NCI-H226 (cell line): ENCODE data around the gene PIK3CA.
"Not testable (repeated sequence)": the region's sequence is repeated elsewhere in the genome, so short reads cannot be mapped to it uniquely, and the experiment has no call there.

ENCODE experiments used
- DNase-seq: peaks from one replicate; pipeline ENCODE4 v3.0.0-alpha.2; 2015

The PIK3CA gene

GRCh38 chr3:179215550-179215949 lies 67.4 kb downstream of the PIK3CA start:
- DNase-seq = not testable (repeated sequence)

DNA sequence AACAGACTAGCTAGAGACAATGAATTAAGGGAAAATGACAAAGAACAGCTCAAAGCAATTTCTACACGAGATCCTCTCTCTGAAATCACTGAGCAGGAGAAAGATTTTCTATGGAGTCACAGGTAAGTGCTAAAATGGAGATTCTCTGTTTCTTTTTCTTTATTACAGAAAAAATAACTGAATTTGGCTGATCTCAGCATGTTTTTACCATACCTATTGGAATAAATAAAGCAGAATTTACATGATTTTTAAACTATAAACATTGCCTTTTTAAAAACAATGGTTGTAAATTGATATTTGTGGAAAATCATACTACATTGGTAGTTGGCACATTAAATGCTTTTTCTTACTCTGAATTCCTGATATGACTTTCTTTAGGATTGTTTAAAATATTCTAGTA lies 70.1 kb downstream of the PIK3CA start:
- DNase-seq = not testable (repeated sequence)

DNA sequence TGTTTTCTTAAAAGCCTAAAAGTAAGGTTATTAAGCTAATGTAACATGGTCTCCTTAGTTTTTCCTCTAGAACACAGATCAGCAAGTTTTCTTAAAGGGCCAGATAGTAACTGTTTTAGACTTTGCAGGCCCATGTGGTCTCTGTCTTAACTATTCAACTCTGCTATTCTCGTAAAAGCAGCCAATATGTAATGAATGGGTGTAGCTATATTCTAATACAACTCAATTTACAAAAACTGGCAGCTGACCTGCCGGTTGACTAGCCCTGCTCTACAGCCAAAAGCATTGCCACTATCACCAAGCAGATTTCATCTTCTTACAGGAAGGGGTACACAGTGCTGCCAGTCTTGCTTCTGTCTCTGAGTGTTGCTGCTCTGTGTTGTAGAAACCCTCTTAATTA lies 75.4 kb downstream of the PIK3CA start:
- no peak for DNase-seq

- no peak for DNase-seq
Measured at GRCh38 chr3:179224584-179224983, 76.4 kb downstream of the PIK3CA start.

- DNase-seq = no peak
Measured at GRCh38 chr3:179227349-179227748, 79.2 kb downstream of the PIK3CA start.

DNA sequence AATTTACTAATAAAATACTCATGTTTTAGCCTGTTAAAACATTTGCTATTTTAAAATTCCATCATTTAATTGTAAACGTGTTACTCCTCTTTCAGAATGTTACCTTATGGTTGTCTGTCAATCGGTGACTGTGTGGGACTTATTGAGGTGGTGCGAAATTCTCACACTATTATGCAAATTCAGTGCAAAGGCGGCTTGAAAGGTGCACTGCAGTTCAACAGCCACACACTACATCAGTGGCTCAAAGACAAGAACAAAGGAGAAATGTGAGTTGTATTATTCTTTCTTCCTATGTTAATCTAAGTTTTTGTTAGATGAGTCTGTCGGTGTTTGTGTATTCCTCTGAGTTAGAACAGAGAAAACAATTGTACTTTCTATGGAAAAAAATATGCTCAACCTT lies 81.0 kb downstream of the PIK3CA start:
- no peak for DNase-seq

DNA sequence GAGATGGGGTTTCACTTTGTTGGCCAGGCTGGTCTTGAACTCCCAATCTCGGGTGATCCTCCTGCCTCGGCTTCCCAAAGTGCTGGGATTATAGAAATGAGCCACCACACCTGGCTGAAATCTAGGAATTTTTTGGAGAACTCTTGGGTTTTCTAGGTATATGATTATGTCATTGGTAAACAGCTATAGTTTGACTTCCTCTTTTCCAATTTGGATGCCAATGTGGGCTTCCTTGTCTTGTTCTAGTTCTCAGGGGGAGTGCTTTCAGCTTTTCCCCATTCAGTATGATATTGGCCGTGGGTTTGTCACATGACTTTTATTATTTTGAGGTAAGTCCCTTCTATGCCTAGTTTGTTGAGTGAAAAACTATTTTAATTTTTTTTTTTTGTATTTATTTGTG lies 84.9 kb downstream of the PIK3CA start:
- no peak for DNase-seq

GRCh38 chr3:179234199-179234598 lies 86.0 kb downstream of the PIK3CA start:
- DNase-seq = no peak

DNA sequence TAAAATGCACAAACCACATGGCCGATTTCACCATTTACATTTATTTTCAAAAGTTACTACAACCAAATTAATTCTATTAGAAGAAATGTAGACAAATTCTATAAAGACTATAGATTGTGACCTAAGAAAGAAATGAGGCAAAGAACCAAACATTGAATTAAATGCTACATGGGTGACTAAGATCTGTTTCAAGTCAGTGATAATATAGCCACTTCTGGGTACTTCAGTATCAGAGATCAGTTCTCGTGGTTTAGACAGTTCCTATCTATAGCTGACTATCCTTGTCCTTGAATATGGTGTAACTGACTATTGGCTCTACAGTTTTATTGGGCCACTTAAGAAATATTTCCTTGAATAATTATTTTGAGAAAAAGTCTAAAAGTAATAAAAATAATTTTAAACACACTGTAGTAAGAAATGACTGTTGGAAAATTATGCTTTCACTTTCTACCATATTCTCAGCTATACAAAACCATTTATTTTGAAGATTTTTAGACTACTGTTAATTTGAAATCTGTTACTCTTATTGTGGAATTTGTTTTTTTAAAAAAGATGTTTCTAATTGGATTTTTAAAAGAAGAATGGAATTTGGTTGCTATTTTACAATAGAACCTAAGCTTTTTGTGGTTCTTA lies 88.6 kb downstream of the PIK3CA start:
- DNase-seq = no peak

DNA sequence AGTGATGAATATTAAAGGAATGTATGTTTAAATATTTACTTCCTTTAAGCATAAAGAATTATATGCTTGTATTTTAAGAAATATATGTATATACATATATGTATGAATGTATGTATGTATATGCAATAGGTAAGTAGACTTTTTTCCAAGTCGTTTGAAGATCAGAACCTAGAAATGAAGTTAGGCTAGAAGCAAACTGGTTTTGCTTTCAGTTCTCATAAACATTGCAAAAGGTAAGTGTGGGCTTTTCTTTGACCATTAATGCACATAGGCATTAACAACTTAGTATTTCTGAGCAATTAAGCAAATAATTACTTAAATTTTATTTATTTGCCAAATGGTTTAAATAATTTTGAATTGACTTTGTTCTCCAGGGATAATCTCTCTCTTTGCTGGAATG lies 92.1 kb downstream of the PIK3CA start:
- DNase-seq = not testable (repeated sequence)

GRCh38 chr3:179242859-179243258 lies 94.7 kb downstream of the PIK3CA start:
- not testable (repeated sequence) for DNase-seq

DNA sequence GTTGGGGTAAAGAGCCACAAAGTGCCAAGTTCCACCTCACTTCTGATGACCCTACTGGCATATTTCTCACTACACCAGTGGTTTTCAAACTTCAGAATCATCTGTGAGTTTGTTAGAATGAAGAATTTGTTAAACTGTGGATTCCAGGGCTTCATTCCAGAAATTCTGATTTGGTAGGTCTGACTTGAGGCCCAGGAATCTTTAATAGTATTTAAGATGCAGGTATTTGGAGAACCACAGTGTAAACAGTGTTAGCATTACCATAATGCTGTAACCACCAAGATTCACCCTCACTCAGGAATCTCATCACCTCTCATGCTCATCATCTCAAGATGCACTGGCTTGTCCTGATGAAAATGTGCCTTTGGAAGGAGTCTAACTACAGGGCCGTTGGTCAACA lies 96.7 kb downstream of the PIK3CA start:
- no peak for DNase-seq

DNA sequence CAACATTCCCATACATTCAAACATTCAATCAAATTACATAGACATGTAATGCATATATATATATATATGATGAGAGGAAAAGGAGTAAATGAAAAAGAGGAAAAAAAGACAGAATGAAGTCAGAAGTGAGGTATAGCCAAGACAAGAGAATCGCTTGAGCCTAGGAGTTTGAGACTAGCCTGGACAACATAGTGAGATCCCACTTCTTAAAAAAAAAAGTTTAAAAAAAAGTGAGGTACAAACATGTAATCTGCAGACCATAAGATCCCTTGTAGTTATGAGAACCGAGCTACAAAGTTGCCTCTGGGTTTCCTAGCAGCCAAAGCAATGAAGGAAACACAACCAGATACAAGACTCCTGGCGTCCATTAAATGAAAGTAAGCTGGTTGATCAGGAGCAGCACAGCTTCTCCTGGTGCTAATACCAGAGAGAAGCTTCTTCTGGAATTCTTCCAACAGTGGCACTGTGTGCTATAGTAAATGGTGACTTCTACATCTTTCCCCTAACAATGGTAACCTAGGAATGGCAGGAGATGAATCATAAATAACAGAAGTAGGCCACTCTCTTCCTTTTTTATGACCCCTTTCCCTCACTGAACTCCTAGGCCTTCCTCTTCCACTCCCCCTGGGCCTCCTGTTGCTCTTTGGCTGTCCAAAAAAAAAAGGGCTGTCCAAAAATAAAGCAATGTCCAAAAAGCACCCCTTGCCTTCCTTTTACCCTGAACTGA lies 99.3 kb downstream of the PIK3CA start:
- no peak for DNase-seq

DNA sequence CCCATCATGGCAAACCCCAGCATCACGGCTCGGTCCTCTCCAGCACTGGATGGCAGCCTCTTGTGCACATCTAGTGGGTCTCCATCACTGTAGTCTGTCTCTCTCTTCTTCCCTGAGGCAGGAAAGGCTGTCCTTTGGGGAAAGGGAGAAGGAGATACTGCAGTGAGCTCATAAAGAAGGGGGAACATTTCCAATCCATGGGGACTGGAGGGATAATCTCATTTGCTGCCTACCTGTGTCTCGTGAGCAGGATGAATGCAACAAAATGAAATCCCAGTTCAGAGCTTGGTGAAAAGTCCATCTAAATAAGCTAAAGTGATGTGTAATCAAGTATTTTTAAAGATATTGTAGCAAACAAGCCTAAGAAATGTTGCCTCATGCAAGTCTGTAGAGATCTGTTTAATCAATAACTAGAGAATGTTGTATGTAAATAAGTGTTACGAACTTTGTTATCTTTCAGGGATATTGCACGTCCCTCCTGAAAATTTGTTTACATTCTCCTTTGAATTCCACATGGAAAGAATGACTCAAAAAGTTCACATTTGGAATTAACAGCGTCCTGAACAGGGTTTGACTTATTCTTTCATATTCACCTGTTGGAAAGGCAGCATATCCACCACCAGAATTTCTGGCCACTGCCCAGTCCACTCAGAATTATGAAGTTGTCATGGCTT lies 102.8 kb downstream of the PIK3CA start, which contains the start of gene KCNMB3:
TSS of gene KCNMB3 (minus strand) at position 312 of the 674 bp plus-strand sequence. CDS start at position 188, 124 bp downstream.
- no peak for DNase-seq

DNA sequence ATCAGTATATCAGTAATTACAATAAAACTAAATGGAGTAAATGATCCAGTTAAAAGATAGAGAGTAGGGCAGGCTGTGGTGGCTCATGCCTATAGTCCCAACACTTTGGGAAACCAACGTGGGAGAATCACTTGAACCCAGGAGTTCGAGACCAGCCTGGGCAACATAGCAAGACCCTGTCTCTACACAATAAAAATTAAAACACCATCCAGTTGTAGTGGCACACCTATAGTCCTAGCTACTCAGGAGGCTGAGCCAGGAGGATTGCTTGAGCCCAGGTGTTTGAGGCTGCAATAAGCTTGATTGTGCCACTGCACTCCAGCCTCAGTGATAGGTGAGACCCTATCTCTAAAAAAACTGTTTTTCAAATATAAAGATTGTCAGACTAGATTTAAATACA lies 108.7 kb downstream of the PIK3CA start:
- DNase-seq = no peak

DNA sequence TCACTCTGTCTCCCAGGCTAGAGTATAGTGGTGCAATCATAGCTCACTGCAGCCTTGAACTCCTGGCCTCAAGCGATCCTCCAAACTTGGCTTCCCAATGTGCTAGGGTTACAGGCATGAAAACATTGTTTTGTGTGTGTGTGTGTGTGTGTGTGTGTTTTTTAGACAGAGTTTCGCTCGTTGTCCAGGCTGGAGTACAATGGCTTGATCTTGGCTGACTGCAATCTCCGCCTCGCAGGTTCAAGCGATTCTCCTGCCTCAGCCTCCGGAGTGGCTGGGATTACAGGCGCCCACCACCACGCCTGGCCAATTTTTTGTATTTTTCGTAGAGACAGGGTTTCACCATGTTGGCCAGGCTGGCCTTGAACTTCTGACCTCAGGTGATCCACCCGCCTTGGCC lies 109.6 kb downstream of the PIK3CA start:
- DNase-seq = not testable (repeated sequence)

- DNase-seq = no peak
Measured at GRCh38 chr3:179258820-179259219, 110.7 kb downstream of the PIK3CA start.

DNA sequence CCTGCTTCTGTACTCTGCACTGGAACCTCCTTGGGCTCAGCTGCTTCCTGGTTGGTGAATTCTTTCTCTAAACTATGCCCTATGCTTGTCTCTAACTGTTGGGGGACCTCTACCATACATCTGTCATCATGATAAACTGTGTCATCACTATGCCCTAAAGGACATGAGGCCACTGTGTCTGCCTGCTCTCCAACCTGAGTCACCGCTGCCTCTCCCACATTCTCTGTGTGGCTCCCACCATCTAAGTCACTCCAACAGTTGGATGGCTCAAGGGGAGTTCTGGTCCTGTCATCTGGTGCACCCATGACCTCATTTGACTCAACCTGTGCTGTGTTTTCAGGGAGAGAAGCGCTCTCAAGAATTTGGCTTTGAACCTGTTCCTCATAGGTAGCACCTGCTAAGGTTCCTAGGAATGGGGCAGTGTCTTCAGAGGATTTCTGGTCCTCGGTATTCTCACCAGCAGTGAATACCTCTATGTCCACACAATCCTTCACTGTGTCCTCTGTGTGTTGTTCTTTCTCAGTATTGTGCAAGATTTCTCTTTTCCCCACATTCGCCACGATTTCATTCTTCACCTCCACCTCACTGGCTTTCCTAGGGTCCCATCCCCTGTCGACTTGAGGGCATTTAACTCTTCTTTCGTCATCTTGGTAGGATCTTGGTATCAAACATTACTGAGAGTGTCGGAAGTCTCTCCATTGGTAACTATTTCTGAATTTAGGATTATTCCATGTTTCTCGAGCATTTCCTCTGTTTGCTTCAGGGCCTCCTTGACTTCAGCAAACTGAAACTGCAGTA lies 112.0 kb downstream of the PIK3CA start:
- DNase-seq = not testable (repeated sequence)

DNA sequence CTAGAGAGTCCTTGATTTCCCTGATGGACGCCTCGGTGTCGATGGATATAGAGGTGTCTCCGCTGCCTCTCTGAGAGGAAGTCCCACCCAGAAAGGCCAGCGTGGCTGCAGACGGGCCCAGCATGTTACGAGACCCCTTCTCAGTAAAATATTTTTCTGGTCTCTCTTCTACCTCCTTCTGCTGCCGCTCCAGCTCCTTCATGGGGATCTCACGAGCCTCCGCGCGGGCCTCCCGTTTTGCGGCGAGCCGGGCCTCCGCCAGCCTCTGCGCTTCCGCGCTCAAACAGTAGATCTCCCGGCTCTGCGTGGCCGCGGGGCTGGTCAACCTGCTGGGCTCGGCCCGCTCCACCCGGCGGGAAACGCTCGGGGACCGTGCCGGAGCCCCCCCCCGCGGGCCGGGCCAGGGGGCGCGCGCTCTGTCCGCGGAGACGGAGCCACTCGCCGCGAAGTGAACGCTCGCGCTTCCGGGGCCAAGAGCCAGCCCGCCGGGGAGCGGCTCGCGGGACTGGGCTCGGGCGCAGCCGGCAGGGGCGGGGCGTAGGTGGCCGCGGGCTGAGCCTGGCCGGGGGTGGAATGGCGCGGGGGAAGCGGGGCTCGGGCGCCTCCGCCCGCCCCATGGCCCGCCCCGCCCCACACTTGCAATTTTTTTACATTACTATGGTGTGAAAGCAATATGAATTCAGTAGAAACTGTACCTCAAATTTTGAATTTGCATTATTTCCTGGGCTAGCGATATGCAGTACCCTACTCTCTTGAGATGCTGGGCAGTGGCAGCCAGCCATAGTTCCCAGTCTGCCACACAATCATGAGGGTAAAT lies 113.0 kb downstream of the PIK3CA start:
- DNase-seq = peak; percentile 70

- DNase-seq = no peak
Measured at GRCh38 chr3:179263134-179263533, 115.0 kb downstream of the PIK3CA start.

GRCh38 chr3:179264449-179264848 lies 116.3 kb downstream of the PIK3CA start:
- no peak for DNase-seq

DNA sequence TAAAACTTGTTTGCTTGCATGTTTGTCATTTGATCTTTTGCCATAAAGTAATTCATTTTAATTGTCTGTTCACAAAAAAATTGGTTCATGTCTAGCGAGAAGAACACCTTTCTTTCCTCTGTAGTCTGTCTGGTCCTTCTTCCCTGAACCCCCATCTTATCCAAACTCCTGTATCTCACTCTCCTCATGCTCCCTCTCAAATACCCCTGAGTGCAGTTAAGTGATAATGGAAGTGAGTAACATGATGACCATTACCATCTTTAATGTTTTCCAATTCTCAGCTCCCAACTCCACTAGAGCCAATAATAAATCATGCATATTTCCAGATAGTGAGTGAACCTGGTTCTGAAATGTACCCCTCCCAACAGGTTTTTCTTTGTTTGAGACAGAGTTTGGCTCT lies 116.9 kb downstream of the PIK3CA start:
- DNase-seq = no peak
